RCC 7860 (cell line): ENCODE results near the gene ZFP36L1.

ENCODE experiments used
- DNase-seq: peaks from one replicate; pipeline ENCODE4 v3.0.0-alpha.2; 2015; ENCODE audit warnings: low spot score
- FAIRE-seq: peaks from 2 replicates; lab custom pipeline; 2012; peaks lifted over from hg19 to GRCh38; lab: Jason Lieb, UNC

ZFP36L1 gene

DNA sequence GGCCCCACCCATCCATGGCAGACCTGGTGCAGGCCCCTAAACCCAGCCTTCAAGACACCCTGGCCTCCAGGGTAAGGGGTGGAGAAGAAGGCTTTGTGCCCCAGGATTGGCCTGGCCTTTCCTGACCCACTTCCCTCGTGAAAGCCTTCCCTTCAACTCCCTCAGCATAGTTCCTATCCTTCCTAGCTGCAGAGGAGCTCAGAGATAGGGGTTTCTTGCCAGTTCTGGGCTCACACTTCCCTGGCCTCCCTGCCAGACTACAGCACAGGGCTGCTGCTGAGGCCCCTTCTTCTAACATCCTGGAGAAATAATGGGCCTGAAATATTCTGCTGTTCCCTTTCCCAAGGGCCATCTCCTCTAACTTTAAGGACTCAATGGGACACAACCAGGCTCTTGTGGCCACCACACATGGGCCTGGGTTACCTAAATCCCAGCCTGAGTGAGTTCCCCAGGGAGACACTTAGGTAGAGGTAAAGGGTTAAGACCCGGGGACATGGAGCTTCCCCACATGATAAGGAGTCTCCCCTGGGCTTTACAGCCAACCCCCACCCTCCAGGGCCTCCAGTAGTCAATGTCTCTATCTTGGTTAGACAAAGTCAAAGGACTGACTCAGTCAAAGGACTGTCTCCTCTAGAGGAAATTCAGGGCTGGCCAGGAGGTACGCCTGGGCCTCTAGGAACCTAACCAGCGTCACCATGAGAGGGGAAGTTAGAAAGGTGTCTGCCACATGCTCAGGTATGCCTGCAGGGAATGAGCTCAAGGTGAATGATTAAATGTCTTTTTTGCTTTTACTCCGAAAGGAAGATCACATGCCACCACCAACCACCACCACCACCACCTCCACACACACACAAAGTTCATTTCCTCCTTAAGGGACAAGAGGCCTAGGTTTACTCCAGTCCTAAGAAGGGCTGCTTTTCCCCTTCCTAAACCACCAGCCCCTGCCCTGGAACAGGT is 7.1 kb downstream of the ZFP36L1 start:
- peak; percentile 64 for DNase-seq

DNA sequence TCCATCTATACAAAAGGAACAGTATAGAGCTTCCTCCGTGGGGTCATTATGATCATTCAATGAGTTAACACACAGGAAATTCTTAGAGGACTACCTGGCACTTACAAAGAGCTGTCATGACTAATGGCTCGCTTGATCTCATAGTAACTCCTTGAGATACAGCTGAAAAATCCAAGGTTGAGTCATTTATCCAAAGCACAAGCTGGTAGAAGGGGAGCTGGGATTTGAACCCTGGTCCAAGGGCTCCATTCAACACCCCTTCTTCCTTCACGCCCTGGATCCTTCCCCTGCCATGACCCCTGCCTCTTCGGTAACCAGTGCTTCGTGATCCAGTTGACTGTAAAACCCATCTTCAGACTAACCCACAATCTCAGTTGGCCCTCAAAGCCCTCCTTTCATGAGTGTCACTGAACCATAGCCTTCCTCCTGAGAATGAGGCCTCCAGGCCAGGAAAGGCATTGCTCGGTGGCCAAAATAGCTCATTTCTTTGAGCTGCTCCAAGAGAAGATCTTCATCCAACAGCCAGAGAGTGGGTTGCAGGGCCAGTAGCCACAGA is 7.8 kb downstream of the ZFP36L1 start:
- FAIRE-seq = peak; percentile 71
- peak; percentile 93 for DNase-seq

More for the DNA sequence above, 7.1 kb downstream of the ZFP36L1 start:
- peak; percentile 52 for FAIRE-seq

DNA sequence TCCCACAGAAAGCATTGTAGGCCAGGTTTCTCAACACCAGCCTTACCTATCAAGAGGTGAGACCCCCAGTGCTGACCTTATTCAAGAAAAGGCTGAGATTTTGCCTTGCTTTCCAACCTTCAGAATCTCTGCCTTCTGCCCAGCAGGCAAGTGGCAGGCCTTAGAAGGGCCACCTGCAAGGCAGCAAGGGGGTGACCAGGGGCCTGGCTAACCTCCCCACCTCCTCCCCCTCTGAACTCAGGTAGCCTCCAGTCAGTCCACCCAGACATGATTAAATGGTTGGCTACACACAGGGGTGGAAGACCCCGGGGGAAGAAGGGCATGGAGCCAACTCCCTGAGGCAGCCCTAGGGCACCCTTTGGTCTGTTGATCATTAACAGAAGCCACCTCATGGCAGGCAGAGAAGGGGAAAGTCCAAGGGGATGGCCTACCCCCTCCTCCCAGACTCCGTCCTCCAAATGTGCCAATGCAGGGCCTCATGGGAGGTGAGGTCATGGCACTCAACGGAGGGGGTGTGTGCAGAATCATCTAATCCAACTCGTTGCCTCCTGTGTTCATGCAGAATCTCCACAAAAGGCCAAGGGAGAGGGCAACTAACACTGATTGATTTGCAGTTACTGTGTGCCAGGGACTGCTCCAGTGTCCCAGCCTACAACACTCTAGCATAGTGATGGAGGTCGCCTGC is 8.5 kb downstream of the ZFP36L1 start:
- peak; percentile 96 for DNase-seq
- peak; percentile 86 for FAIRE-seq

DNA sequence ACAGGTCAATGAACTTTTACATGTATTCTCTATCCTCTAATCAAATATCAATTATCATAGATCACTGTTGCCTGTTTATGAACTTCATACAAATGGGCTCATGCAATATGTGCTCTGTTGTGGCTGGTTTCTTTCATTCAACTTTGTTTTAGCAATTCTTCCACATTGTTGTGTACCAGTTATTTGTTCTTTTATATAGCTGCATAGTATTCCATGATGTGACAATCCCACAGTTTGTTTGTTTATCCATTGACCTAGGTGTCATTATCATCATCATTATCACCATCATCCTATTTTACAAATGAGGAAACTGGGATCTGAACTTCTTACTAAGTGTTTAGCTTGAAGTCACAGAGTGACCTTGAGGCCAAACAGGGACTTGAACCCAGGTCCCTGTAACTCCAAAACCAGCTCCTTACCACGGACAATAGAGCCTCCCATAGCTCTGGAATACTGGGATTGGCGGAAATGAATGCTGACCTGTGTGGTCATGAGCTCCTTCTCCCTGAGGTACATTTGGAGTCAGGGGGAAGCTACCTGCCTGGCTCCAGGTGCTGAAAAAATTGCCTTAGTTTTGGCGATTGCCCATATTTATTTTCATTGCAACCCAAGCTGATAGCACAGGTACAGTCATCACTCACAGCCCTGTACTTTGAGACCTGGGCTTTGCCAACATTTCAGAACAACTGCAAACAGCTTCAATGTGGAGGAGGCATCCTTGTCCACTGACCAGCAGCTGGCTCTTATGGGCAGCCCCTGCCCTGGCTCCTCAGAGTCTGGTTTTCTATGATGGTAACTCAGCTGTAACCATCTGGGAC is 9.2 kb downstream of the ZFP36L1 start:
- peak; percentile 59 for DNase-seq
- FAIRE-seq = no peak

DNA sequence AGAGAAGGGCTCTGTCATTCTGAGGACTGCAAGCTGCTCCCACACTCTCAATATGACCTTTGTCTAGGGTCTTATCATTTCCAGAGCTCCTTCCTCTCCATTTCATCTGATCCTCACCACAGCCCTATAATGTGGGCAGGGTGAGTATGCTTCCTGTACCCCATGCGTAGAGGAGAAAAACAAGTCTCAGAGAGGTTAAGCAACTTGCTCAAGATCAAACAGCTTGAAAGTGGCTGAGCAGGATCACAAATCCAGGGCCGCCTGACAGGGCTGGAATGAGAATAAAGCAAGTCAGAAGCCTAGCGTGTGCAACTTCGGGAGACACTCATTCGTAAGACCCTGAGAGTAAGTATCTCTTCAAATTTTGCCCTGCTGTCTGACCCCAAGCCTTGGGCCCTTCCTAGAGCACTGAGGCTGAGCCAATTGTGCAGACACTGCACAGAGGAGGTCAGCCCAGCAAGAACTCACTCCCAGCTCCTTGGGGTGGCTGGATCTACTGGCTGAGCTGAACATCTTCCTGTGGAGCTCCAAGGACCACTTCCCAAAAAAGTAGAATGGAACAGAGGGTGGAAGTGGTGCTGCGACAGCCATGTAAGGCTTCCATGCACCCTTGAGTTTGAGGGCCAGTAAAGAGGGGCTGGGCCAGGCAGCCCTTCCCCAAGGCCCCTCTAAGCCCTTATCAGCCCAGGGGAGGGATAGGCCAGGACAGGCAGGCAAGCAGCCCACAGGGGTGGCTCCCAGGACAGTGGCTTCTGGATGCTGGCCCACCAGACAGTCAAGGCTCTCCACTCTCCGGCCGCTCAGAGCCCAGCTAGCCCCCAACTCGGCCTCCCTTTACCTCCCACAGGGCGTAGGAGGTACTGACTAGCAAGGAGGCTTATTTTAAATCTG is 10.5 kb downstream of the ZFP36L1 start:
- DNase-seq (no peak), FAIRE-seq (no peak)

DNA sequence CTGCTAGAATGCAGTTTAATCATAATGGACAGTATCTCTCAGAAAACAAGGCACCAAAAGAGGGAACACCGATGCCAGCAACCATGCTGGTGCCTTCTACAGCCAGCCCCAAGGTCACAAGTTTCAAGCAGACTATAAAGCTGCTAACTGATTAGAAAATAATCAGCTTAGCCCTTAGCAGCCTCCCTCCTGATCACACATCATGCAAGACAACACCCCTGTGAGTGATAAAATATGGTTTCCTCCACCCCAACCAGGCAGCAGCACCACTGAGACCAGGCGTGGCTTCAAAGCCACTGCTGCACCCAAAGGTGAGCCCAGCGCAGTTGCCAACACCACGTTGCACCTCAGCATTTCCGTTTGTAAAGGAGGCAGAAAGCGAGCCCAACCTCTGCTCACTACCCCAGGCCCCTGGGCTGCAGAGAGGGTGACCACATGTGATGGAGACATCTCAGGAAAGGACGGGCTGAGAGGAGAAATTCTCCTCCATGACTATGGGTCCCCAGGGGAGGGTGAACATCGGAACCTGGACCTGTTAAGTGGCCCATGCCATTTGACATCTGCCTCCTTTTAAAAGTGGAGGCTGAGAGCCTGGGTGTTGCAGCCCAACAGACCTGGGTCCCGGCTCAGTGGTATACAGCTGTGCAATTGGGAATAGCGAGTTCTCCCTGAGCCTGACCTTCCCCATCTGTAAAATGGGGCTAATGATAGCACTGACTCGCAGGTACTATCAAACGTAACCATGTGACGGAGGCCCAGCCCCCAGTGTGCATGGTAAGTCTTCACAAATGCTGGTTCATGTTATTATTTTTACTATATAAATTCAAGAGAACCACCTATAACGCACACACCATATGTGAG is 11.5 kb downstream of the ZFP36L1 start:
- DNase-seq = no peak
- FAIRE-seq = no peak

DNA sequence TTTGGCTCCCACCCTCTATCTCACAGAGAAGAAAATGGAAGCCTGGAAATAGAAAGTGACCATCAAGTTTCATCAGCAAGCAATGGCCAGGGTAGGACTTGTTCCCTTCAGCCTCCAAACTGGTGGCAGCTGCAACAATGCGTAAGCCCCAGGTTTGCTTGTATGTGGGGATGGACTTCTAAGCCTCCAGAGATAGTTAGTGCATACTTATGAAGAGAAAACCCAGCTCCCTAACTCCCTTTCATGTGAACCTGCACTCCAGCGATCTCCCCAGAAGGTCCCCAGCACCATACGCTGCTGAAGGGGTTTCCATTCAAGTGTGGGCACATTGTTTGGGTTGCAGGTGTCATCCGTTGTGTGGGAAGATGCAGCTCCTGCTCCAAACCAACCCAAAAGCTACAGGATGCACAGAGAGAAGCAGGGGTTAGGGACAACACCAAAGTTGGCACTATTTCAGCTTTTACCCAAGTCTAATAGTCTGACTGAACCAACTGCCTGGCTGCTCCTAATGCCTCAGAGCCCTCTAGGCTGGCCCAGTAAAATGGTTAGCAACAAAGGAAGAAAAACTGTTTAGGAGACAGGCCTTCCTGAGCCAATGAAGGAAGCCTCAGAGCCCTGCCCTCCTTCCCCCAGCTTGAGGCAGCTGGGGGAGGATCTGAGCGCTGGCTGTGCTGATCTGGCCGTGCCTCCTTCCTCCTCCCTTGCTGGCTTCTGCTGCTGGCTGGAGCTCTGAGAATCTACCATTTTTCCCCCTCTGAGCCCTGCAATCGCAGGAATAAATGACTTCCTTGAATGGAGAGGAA is 12.3 kb downstream of the ZFP36L1 start:
- FAIRE-seq = no peak
- DNase-seq = peak; percentile 51

DNA sequence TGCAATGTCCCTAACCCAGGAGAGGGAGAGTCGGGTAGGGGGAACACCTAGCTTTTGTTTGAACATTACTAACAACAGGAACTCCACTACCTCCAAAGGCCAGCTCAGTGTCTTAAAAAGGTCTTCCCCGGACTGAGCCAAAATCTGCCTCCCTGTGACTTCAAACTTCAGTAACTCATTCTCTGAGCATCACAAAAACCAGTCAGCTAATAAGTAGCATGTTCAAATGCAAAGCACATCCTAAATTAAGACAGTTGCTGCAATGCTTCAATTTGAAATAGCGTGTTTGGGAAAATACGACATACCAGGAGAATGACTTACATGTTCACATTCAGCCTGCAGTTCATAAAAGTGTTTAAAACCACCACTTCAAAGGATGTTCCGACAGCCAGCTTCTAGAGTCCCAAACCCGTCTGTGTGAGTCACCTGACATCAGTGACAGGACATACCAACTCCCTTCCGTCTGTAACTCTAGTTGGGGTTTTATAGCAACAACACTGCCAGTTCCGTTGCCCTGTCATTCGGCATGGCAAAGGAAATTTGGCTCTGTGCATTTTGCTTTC is 13.0 kb downstream of the ZFP36L1 start:
- DNase-seq = peak; percentile 90
- FAIRE-seq = peak; percentile 79

DNA sequence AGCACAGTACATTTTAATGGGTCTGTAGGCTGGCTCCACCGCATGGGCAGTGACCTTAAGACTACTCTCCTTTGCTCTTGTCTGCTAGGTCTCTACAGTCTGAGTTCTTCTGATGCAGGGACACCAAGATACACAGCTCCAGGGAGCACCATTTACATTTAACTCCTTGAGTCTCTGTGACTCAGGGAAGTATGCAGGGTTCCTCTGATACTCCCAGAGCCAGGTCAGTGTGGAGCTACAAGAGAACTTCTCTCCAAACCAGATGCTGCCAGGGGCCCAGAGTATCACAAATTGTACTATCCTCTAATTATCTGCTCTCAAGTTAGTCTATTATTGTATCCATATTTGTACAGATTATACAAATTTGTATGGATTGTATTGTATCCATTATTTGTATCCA is 15.2 kb downstream of the ZFP36L1 start:
- DNase-seq (no peak), FAIRE-seq (no peak)

DNA sequence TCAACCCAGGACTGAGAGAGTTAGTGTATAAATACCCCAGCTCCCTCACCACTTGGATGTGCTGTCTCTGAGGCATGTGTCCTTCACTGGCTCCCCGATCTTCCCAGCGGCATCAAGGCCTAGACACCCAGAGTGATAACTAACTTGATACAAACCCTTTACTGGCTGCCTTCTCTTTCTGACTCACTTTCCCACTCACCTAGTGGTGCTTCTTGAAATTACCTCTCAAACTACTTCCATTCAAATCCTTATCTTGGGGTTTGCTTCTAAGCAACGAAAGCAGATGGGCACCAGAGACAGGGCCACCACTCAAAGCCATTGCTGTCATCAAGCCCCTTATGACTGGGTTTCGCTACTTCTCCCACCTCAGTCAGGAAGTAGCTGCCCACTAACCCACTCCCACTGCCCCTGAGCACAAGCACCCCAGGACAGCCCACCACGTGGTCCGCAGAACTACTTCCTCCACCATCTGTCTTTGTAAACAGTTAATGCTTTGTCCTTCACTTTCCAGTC is 17.2 kb downstream of the ZFP36L1 start:
- FAIRE-seq (no peak), DNase-seq (no peak)

DNA sequence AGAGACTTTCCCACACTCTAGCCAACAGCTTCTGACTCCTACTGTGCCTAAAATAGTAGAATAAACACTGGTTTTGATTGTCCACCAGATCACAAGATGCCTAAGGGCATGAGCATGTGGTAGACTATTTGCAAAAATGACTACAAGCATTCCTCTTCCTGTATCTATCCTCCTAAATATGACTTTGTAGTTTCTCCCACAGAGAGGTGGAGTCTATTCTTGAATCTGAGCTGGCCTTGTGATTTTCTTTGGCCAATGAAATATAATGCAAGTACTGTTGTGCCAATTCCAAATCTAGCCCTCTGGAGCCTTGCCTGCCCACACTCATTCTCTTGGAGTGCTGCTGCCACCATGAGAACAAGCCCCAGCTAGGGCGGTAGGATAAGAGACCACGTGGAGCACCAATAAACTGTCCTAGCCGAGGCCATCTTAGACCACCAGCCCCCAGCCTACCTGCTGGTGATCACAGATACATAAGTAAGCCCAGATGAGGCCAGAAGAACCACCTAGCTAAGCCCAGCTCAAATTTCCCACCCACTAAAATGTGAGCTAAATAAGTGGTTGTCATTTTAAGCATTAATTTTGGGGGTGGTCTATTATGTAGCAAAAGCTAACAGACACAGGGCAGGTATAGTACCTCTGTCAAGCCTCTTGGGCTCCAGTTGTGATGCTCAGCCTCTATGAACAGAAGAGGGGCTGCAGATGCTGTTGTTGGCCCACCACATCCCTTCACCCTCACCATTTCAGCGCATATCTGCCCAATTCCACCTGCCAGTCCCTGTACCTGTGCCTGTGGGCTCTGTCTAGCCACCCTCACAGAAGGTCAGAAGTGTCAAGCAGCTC is 17.9 kb downstream of the ZFP36L1 start:
- DNase-seq (no peak), FAIRE-seq (no peak)

DNA sequence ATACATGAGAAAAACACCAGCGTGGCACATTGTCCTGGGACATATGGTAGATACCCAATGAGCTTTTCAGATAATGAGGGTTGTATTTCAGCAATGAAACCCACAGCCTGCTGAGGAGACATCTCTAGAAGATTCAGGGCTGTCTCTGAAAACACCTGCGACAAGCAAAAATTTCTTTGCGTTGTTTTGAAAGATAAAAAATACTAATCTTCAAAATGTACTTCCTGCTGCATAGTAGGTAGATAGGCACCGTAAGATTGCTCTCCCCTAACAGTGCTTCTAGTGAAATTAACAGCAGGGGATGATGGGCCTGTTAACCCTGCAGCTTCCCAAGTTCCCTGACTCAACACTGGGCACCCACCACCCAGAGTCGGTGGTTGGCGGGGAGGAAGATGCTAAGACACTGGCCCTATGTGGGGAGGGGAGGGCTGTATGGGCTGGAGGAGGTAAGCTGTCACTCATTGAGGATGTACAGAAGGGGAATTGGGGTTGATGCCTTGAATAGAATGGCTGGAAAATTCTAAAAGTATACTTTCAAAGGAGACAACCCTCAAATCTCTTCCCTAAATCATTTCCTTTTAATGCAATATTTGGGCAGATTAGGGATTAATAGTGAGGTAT is 20.0 kb downstream of the ZFP36L1 start:
- FAIRE-seq (no peak), DNase-seq (no peak)

DNA sequence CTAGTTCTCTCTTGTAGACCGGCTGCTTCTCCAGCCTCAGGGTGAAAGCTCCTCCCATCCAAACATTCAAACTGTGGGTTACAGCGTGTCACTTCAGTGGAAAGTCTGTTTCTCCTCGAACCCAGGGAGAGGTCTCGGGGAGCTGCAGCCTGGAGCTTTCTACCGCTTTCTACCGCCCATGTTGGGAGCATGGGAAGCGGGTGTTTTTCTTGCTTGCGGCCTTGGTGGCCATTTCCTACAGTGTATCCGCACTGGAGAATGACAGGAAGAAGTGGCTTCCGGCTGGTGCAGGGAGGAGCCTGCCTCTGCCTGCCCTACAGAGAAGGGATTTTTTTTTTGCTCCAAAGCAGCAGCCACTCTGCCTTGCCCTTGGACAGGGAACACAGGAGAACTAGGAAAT is 21.2 kb downstream of the ZFP36L1 start:
- no peak for DNase-seq
- no peak for FAIRE-seq

DNA sequence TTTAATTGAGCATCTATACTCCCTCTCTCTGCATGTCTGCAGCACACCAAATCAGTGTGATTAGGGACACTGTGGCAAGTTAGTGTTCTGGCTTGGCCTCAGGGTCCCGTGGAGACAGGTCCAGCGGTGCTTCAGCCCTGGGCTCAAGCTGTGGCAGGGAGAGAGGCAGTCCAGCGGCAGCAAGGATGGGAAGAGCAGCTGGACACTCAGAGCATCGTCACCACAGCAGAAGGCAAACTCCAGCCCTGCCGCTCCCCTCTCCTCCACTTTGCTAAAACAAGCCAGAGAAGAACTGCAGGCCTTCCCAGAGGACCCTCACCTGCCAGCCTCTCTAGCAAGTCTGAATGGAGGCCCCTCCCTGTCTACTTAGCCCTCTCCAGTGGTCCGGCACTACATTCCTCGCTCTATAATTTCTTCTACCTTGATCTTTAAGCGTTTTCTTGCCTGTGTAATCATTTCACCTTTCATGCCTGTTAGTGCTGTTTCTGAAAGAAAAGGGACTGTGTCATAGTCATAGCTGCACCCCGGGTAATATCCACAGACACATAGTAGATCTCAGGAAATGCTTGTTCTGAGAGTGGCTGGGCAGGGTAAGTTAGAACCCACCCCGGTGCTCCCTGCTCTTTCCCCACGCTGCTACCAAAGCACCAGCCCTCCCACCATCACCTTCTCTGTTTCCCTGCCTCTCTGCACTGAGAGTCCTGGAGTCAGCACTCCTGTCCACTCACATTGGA is 22.1 kb downstream of the ZFP36L1 start:
- DNase-seq (no peak), FAIRE-seq (no peak)

DNA sequence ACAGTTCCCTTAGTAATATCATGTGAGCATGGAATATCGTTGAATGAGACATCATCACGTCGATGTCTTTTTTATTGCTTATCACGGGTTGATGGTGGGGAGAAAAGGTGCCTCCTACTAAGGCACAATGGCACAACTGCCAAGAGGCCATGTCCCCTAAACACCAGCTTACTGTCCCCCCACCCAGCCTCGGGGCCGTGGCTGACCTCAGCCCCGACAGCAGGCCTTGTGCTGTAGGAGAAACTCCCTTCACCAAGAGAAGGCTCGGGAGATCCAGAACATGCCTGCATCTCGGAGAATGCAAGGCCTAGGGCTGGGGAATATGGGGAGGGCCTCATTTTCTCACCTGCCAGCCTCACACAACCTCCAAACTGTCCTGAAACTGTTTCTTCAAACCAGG is 22.8 kb downstream of the ZFP36L1 start:
- no peak for FAIRE-seq
- DNase-seq = no peak

DNA sequence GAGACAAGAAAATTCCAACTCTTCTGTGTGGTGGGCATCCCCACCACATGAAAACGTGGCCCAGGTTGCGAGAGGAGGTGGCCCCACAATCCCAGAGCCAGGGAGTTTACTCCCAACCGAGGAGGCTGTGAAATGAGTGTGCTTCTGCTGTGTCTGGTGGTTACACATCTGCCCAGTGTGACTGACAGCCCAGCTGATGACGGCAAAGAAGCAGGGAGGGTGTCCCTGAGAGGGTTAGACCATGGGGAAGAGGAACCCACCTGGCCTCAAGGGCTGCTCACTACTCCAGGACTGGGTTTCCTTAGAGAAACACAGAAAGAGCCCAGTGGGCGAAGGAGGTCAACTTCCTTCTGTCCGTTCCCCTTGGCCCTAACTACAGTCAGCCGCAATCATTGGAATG is 24.6 kb downstream of the ZFP36L1 start:
- no peak for DNase-seq
- no peak for FAIRE-seq
